ENCODE measurements around the gene ANXA2R. TPM values are rescaled to one million over a fixed set of nuclear protein-coding genes. Genes with fewer than 3 reads are reported as not detected.
A peak's percentile ranks its signal among the peaks of the same experiment; 100 is the strongest.

The ANXA2R gene
- total and polyA plus RNA-seq, 2 of the 13 experiments (the other 11 are each of a cell fraction or from before 2014, with no cell fraction given), result 0.95 to 1.3 TPM

DNA sequence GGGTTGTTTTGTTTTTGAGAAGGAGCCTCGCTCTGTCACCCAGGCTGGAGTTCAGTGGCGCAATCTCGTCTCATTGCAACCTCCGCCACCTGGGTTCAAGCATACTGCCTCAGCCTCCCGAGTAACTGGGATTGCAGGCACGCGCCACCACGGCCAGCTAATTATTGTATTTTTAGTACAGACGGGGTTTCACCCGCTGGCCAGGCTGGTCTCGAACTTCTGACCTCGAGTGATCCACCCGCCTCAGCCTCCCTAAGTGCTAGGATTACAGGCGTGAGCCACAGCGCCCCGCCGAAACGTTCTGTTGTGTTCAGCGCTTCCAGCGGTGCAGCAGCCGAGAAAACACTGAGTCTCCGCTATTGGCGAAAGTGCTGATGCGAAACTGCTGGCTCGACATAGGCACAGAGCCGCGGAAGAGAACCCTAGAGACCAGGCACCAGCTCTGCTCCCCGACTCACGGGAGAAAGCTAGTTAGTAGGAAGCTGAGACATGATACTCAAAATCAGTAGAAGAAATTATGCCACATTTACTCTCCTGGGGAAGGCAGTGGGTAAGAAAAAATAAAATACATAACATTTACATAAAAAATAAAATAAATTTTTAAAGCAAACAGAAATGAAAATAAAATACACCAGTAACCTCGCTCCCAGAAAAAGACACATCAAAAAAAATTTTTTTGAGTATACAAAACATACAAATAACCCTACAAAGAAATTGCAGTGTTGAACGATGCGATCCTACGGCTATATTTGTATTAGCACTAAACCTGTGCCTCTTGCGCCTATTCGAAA is 31.6 kb downstream of the ANXA2R start (continued):
- TF ChIP-seq, protein P1, sequence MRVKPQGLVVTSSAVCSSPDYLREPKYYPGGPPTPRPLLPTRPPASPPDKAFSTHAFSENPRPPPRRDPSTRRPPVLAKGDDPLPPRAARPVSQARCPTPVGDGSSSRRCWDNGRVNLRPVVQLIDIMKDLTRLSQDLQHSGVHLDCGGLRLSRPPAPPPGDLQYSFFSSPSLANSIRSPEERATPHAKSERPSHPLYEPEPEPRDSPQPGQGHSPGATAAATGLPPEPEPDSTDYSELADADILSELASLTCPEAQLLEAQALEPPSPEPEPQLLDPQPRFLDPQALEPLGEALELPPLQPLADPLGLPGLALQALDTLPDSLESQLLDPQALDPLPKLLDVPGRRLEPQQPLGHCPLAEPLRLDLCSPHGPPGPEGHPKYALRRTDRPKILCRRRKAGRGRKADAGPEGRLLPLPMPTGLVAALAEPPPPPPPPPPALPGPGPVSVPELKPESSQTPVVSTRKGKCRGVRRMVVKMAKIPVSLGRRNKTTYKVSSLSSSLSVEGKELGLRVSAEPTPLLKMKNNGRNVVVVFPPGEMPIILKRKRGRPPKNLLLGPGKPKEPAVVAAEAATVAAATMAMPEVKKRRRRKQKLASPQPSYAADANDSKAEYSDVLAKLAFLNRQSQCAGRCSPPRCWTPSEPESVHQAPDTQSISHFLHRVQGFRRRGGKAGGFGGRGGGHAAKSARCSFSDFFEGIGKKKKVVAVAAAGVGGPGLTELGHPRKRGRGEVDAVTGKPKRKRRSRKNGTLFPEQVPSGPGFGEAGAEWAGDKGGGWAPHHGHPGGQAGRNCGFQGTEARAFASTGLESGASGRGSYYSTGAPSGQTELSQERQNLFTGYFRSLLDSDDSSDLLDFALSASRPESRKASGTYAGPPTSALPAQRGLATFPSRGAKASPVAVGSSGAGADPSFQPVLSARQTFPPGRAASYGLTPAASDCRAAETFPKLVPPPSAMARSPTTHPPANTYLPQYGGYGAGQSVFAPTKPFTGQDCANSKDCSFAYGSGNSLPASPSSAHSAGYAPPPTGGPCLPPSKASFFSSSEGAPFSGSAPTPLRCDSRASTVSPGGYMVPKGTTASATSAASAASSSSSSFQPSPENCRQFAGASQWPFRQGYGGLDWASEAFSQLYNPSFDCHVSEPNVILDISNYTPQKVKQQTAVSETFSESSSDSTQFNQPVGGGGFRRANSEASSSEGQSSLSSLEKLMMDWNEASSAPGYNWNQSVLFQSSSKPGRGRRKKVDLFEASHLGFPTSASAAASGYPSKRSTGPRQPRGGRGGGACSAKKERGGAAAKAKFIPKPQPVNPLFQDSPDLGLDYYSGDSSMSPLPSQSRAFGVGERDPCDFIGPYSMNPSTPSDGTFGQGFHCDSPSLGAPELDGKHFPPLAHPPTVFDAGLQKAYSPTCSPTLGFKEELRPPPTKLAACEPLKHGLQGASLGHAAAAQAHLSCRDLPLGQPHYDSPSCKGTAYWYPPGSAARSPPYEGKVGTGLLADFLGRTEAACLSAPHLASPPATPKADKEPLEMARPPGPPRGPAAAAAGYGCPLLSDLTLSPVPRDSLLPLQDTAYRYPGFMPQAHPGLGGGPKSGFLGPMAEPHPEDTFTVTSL (CRISPR knock-in tag; IDR thresholded peaks at IDR 0.05; ENCODE audit: borderline replicate concordance), result no peak
- TF ChIP-seq NBN (conservative IDR thresholded peaks at IDR 0.05), result no peak

DNA sequence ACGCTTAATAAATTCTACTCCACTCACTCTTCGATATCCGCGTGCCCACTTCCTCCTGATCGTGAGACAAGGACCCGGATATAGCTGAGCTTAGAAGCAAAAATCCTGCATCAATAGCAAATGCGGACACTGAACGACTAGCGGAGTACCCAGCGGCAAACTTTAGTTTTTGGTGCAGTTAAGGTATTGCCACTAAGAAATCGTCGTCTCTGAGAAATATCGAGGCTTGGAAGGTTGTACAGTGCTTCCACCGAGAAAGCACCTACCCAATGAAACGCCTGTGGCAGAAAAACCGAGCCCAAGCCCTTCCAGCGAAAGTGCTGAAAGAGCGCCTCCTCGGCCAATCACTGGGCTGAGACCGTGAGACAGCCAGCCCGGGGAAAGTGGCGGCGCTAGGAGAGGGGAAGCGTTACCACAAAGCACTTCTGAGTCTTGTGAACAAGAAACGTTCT is 32.2 kb downstream of the ANXA2R start:
- ATAC-seq (peak; percentile 50), FAIRE-seq (no peak), DNase-seq (ENCODE audit: low spot score) (peak; percentile 50)
- no peaks in the 10 kb centered on the region for H3K36me3 ChIP-seq (replicated peaks in 1 of 2; ENCODE audit: control insufficient read depth in 1 of 2, insufficient read depth in 2 of 2, low read length in 2 of 2)
- H3K9ac ChIP-seq (ENCODE audit: insufficient read depth, low read depth, low read length), result peak overlapping the region; percentile 76
- H3K4me1 ChIP-seq (ENCODE audit: insufficient read depth, low read length), result peaks cover 12% of the 10 kb centered on the region
- ChIA-PET POLR2A (interaction anchor here (0.7 to 4.9 kb wide), 10 partner anchors 11 to 196 kb away, joined by 3 to 72 read pairs (median 12); partner anchors contain the start of genes SELENOP and ZNF131), CTCF (ENCODE audit: low intra/inter-chr PET ratio, low total read pairs) (interaction anchor here (2.6 kb wide), 1 partner anchor 13 kb away, joined by 7 read pairs; no protein-coding TSS in a partner anchor)
- no peaks in the 10 kb centered on the region for H4K20me1 ChIP-seq (ENCODE audit: insufficient read depth, low read length)
- no peak overlapping the region for H2AFZ ChIP-seq (ENCODE audit: low read length)
- peak overlapping the region; percentile 73 to 94 (median 78); a peak in 5 of 6 replicates for H3K4me3 ChIP-seq (replicated peaks in 1 of 3; ENCODE audit: insufficient read depth in 1 of 3, low read depth in 2 of 3, low read length in 3 of 3)
- H3K9me3 ChIP-seq (ENCODE audit: low read length), result no peaks in the 10 kb centered on the region
- no peaks in the 10 kb centered on the region for H3K79me2 ChIP-seq (ENCODE audit: insufficient read depth, low read length)
- H3K27ac ChIP-seq (ENCODE audit: extremely low read length, insufficient read depth, low read length), result peak overlapping the region; percentile 84
- WGBS (ENCODE audit: low lambda C conversion rate), result 77% methylated on average over 19 of the region's 25 CpGs
- no peaks in the 10 kb centered on the region; a peak in 1 of 5 replicates for H3K27me3 ChIP-seq (ENCODE audit: control insufficient read depth in 1 of 2, insufficient read depth in 2 of 2, low read length in 2 of 2)
- in situ Hi-C loops (cut with HindIII; ENCODE audit: extremely low pct_ligation_motif_present, low pct_unique_long_range_greater_than_20kb), result loop anchor here (5.0 to 25.0 kb wide), 2 partner anchors 59 to 196 kb away; partner anchors contain the start of gene SELENOP
- intact Hi-C loops (cut with micrococcal nuclease; ENCODE audit: unreplicated experiment), result loop anchor here (1.0 to 2.0 kb wide), 4 partner anchors 13 to 113 kb away; no protein-coding TSS in a partner anchor
- BruUV-seq (replicated peaks), result no TSS peak
- peak overlapping the region; percentile 89 for H3K4me2 ChIP-seq (ENCODE audit: low read depth, low read length)
- TF ChIP-seq, protein P2, sequence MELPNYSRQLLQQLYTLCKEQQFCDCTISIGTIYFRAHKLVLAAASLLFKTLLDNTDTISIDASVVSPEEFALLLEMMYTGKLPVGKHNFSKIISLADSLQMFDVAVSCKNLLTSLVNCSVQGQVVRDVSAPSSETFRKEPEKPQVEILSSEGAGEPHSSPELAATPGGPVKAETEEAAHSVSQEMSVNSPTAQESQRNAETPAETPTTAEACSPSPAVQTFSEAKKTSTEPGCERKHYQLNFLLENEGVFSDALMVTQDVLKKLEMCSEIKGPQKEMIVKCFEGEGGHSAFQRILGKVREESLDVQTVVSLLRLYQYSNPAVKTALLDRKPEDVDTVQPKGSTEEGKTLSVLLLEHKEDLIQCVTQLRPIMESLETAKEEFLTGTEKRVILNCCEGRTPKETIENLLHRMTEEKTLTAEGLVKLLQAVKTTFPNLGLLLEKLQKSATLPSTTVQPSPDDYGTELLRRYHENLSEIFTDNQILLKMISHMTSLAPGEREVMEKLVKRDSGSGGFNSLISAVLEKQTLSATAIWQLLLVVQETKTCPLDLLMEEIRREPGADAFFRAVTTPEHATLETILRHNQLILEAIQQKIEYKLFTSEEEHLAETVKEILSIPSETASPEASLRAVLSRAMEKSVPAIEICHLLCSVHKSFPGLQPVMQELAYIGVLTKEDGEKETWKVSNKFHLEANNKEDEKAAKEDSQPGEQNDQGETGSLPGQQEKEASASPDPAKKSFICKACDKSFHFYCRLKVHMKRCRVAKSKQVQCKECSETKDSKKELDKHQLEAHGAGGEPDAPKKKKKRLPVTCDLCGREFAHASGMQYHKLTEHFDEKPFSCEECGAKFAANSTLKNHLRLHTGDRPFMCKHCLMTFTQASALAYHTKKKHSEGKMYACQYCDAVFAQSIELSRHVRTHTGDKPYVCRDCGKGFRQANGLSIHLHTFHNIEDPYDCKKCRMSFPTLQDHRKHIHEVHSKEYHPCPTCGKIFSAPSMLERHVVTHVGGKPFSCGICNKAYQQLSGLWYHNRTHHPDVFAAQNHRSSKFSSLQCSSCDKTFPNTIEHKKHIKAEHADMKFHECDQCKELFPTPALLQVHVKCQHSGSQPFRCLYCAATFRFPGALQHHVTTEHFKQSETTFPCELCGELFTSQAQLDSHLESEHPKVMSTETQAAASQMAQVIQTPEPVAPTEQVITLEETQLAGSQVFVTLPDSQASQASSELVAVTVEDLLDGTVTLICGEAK (IDR thresholded peaks at IDR 0.05), result no peak
- TF ChIP-seq, protein P2 (CRISPR knock-in tag; IDR thresholded peaks at IDR 0.05), result no peak
- TF ChIP-seq SP140L (CRISPR knock-in tag; IDR thresholded peaks at IDR 0.05; ENCODE audit: borderline replicate concordance), result 0 out of 2 replicates have a peak, but pooled peaks have one; percentile 27
